H1 (cell line): ENCODE measurements around the gene GFI1B. TPM values are rescaled to one million over a fixed set of nuclear protein-coding genes. Genes with fewer than 3 reads are reported as not detected.

Experiments
- CTCF ChIA-PET: fragments of 300-600 bp; sonication (Branson Sonifier 250); formaldehyde crosslinking; loops from one replicate; lab custom pipeline; 2021; ENCODE audit not compliant: partially characterized antibody; lab: Charles Lee
- POLR2A ChIA-PET: fragments of 300-600 bp; sonication (Branson Sonifier 250); formaldehyde crosslinking; loops from one replicate; lab custom pipeline; 2021; ENCODE audit warnings: inconsistent platforms; ENCODE audit not compliant: partially characterized antibody; lab: Charles Lee
- DNase-seq, 2 experiments: peaks; one replicate each; pipeline versions ENCODE4 v3.0.0 to v3.0.0-alpha.2; 2010 to 2022; ENCODE audit warnings: low spot score in 2 of 2, low read depth in 1 of 2, mixed read lengths in 1 of 2
- FAIRE-seq: peaks from 2 replicates; lab custom pipeline; 2011; peaks lifted over from hg19 to GRCh38; lab: Jason Lieb, UNC
- H2AFZ ChIP-seq: 2 replicates; pipeline ENCODE4 v1.8.1; 2012; ENCODE audit warnings: low read length, inconsistent platforms
- H2AK5ac ChIP-seq: 2 replicates; pipeline ENCODE4 v1.6.1; 2013; ENCODE audit warnings: low read depth, low read length
- H2BK120ac ChIP-seq: replicated peaks from 2 replicates; pipeline ENCODE3; 2013; ENCODE audit warnings: low read depth, low read length, inconsistent platforms
- H2BK12ac ChIP-seq: 2 replicates; pipeline ENCODE4 v1.6.1; 2013; ENCODE audit warnings: low read depth, low read length
- H2BK15ac ChIP-seq: 2 replicates; pipeline ENCODE4 v1.6.1; 2013; ENCODE audit warnings: low read length
- H2BK20ac ChIP-seq: 2 replicates; pipeline ENCODE4 v1.6.1; 2013; ENCODE audit warnings: low read length
- H2BK5ac ChIP-seq: 2 replicates; pipeline ENCODE4 v1.6.1; 2013; ENCODE audit warnings: low read depth, low read length
- H3K14ac ChIP-seq: 2 replicates; pipeline ENCODE4 v1.6.1; 2013; ENCODE audit warnings: inconsistent platforms; ENCODE audit not compliant: insufficient read length
- H3K18ac ChIP-seq: 2 replicates; pipeline ENCODE4 v1.6.1; 2013; ENCODE audit warnings: low read length; ENCODE audit errors: extremely low read depth
- H3K23ac ChIP-seq: 2 replicates; pipeline ENCODE4 v1.6.1; 2013; ENCODE audit warnings: inconsistent platforms; ENCODE audit not compliant: insufficient read length
- H3K23me2 ChIP-seq: 2 replicates; pipeline ENCODE4 v1.6.1; 2013; ENCODE audit warnings: low read depth, low read length
- H3K27ac ChIP-seq: 2 replicates; pipeline ENCODE4 v1.6.1; 2011; ENCODE audit warnings: low read depth, low read length, inconsistent platforms
- H3K27me3 ChIP-seq, 4 experiments: replicated peaks in 1 of 4; 1 replicate in 1 of 4; 2 replicates in 3 of 4; pipeline versions ENCODE4 v1.6.1 to v1.8.1; 2011 to 2013; ENCODE audit warnings: low read length in 3 of 4, mild to moderate bottlenecking in 3 of 4, inconsistent platforms in 2 of 4, mixed read lengths in 2 of 4, moderate library complexity in 1 of 4; ENCODE audit not compliant: control insufficient read depth in 3 of 4, insufficient read depth in 3 of 4; ENCODE audit errors: extremely low read depth in 1 of 4
- H3K36me3 ChIP-seq, 4 experiments: 2 replicates each; pipeline versions ENCODE4 v1.6.1 to v1.8.1; 2011 to 2013; ENCODE audit warnings: mild to moderate bottlenecking in 4 of 4, low read length in 3 of 4, moderate library complexity in 2 of 4, control low read depth in 1 of 4, inconsistent platforms in 1 of 4; ENCODE audit not compliant: insufficient read depth in 4 of 4, control insufficient read depth in 2 of 4
- H3K4ac ChIP-seq: replicated peaks from 2 replicates; pipeline ENCODE3; 2013; ENCODE audit warnings: low read length, low read depth, mixed read lengths, inconsistent platforms; ENCODE audit not compliant: insufficient read length
- H3K4me1 ChIP-seq, 4 experiments: replicated peaks in 1 of 4; 1 replicate in 1 of 4; 2 replicates in 3 of 4; pipeline versions ENCODE4 v1.6.1 to v1.8.1; 2011 to 2013; ENCODE audit warnings: low read length in 3 of 4, inconsistent platforms in 2 of 4, mixed read lengths in 1 of 4; ENCODE audit not compliant: insufficient read depth in 4 of 4, control insufficient read depth in 3 of 4
- H3K4me2 ChIP-seq, 2 experiments: 2 replicates each; pipeline versions ENCODE4 v1.6.1 to v1.8.1; 2011 to 2013; ENCODE audit warnings: low read depth in 2 of 2, low read length in 2 of 2, control low read depth in 1 of 2, inconsistent platforms in 1 of 2, mild to moderate bottlenecking in 1 of 2; ENCODE audit not compliant: insufficient read depth in 1 of 2
- H3K4me3 ChIP-seq, 4 experiments: fragments of 200-600, 300-600 bp in 1 of 4; sonication (generic), shearing (Covaris generic), sonication (Bioruptor Twin) in 1 of 4; 2 replicates each; pipeline versions ENCODE4 v1.5.1 to v1.8.1; 2011 to 2016; ENCODE audit warnings: low read length in 4 of 4, low read depth in 3 of 4, control low read depth in 2 of 4, inconsistent platforms in 2 of 4, mild to moderate bottlenecking in 2 of 4, mixed read lengths in 1 of 4, moderate library complexity in 1 of 4; ENCODE audit not compliant: insufficient read depth in 2 of 4; ENCODE audit errors: extremely low read depth in 1 of 4
- H3K56ac ChIP-seq: replicated peaks from 2 replicates; pipeline ENCODE3; 2013; ENCODE audit warnings: low read depth, mild to moderate bottlenecking, mixed read lengths, low read length, inconsistent platforms; ENCODE audit not compliant: insufficient read length
- H3K79me1 ChIP-seq: 2 replicates; pipeline ENCODE4 v1.6.1; 2013; ENCODE audit warnings: low read depth, low read length, control low read depth
- H3K79me2 ChIP-seq, 2 experiments: 2 replicates each; pipeline versions ENCODE4 v1.6.1 to v1.8.1; 2012 to 2013; ENCODE audit warnings: low read length in 2 of 2, mild to moderate bottlenecking in 2 of 2, inconsistent platforms in 1 of 2; ENCODE audit not compliant: insufficient read depth in 2 of 2, control insufficient read depth in 1 of 2
- H3K9ac ChIP-seq, 4 experiments: replicated peaks in 1 of 4; 1 replicate in 1 of 4; 2 replicates in 3 of 4; pipeline versions ENCODE4 v1.6.1 to v1.8.1; 2011 to 2013; ENCODE audit warnings: low read depth in 3 of 4, low read length in 3 of 4, control low read depth in 2 of 4, mild to moderate bottlenecking in 2 of 4, moderate library complexity in 2 of 4, inconsistent platforms in 1 of 4; ENCODE audit errors: extremely low read depth in 1 of 4
- H3K9me3 ChIP-seq, 2 experiments: 2 replicates each; pipeline versions ENCODE4 v1.6.1 to v1.8.1; 2012 to 2013; ENCODE audit warnings: mild to moderate bottlenecking in 2 of 2, moderate library complexity in 2 of 2, control low read depth in 1 of 2, inconsistent platforms in 1 of 2, low read depth in 1 of 2, low read length in 1 of 2, mixed read lengths in 1 of 2; ENCODE audit not compliant: insufficient read depth in 2 of 2
- H4K20me1 ChIP-seq, 2 experiments: replicated peaks in 1 of 2; 2 replicates each; pipeline versions ENCODE3 to v1.8.1; 2011 to 2013; ENCODE audit warnings: inconsistent platforms in 2 of 2, low read length in 2 of 2, mild to moderate bottlenecking in 1 of 2; ENCODE audit not compliant: insufficient read depth in 2 of 2, control insufficient read depth in 1 of 2
- H4K5ac ChIP-seq: 2 replicates; pipeline ENCODE4 v1.6.1; 2013; ENCODE audit warnings: low read length, low read depth, mixed read lengths, inconsistent platforms; ENCODE audit not compliant: insufficient read length
- H4K8ac ChIP-seq: 2 replicates; pipeline ENCODE4 v1.8.0; 2013; ENCODE audit warnings: mild to moderate bottlenecking, moderate library complexity, low read length, inconsistent platforms; ENCODE audit not compliant: insufficient read depth; ENCODE audit errors: extremely low read depth
- H4K91ac ChIP-seq: replicated peaks from 2 replicates; pipeline ENCODE3; 2013; ENCODE audit warnings: low read length, mixed read lengths, inconsistent platforms; ENCODE audit not compliant: insufficient read length
- ASH2L ChIP-seq: fragments of 200-600, 300-600 bp; sonication (generic); IDR thresholded peaks from one replicate; pipeline ENCODE4 v1.7.1; 2017; ENCODE audit warnings: low read length
- RXRA ChIP-seq: IDR thresholded peaks from 2 replicates; pipeline ENCODE4 v1.6.1; 2011; ENCODE audit warnings: low read depth, mild to moderate bottlenecking, low read length, moderate library complexity; ENCODE audit not compliant: insufficient read depth
- SP2 ChIP-seq: IDR thresholded peaks from 2 replicates; pipeline ENCODE4 v1.6.1; 2012; ENCODE audit warnings: mild to moderate bottlenecking, low read length, inconsistent platforms
- WGBS, 2 experiments: shearing (Covaris generic) in 1 of 2; methylation state at CpG; one replicate each; pipeline versions ENCODE4 v1.1.6 to v1.1.7; 2013 to 2015; ENCODE audit warnings: low lambda C conversion rate in 2 of 2, mixed read lengths in 2 of 2, inconsistent platforms in 1 of 2, low coverage in 1 of 2, missing lambda C conversion rate in 1 of 2; ENCODE audit not compliant: insufficient replicate concordance in 2 of 2, insufficient coverage in 1 of 2, insufficient read length in 1 of 2; ENCODE audit errors: extremely low coverage in 1 of 2, missing lambda C conversion rate in 1 of 2; 5-methylcytosine and 5-hydroxymethylcytosine counted together
- polyA plus RNA-seq, 7 experiments: library from polyadenylated mRNA; depleted of rRNA in 3 of 7; stranded (reverse) in 5 of 7; unstranded in 2 of 7; fragments of >200 nt in 5 of 7; fragments of 200-250 nt in 2 of 7; gene quantifications; 1 replicate in 5 of 7; 2 replicates in 1 of 7; 4 replicates in 1 of 7; pipeline versions ENCODE4 v1.2.1 to v1.2.3, GENCODE V29; 2011 to 2013; ENCODE audit warnings: missing spikeins in 2 of 7, mixed read lengths in 2 of 7
- total RNA-seq: library from RNA; stranded (reverse); fragmentation: NEBNext Ultra II Directional; extraction: Animal tissue kit (Norgen Biotek cat#: 25700); gene quantifications from 2 replicates; pipeline ENCODE4 v1.2.1, GENCODE V29; 2021
- TF ChIP-seq, protein P1 (sequence below), 3 experiments: IDR thresholded peaks; 1 replicate in 2 of 3; 2 replicates in 1 of 3; pipeline versions ENCODE4 v1.5.1 to v1.6.1; 2011; ENCODE audit warnings: low read length in 3 of 3, mild to moderate bottlenecking in 3 of 3, inconsistent platforms in 2 of 3, low read depth in 1 of 3, moderate library complexity in 1 of 3; ENCODE audit not compliant: insufficient read depth in 1 of 3; ENCODE audit errors: control extremely low read depth in 1 of 3
- TF ChIP-seq, protein P2 (sequence below): IDR thresholded peaks from 2 replicates; pipeline ENCODE4 v1.6.1; 2011; ENCODE audit warnings: low read length, improper control_type of control experiment

Gene GFI1B
- total and polyA plus RNA-seq, 2 of the 8 experiments (the other 6 are each of a cell fraction or from before 2014, with no cell fraction given): 0.09 to 0.11 TPM

DNA sequence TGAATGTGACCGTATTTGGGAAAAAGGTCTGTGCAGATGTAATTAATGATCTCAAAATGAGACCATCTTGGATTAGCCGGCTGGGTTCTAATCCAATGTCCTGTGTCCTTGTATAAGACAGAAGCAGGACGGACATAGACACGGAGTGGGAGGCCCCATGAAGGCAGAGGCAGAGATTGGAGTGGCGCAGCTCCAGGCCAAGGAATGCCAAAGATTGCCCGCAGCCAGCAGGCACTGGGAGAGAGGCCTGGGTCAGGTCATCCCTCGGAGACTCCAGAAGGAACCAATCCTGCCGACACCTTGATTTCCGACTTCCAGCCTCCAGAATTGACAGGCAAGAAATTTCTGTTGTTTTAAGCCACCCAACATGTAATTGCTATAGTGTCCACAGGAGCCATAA, 13.0 kb upstream of the GFI1B start:
- no peaks in the 10 kb centered on the region for H3K23me2 ChIP-seq
- CTCF ChIA-PET: interaction anchor here (0.9 to 1.1 kb wide), 3 partner anchors 9 to 63 kb away, joined by 3 read pairs; no protein-coding TSS in a partner anchor

More for the DNA sequence above, 13.0 kb upstream of the GFI1B start:
- H3K4me3 ChIP-seq: no peak overlapping the region
- no peaks in the 10 kb centered on the region for H3K79me1 ChIP-seq
- POLR2A ChIA-PET: no interaction called here
- H2BK12ac ChIP-seq: no peak overlapping the region
- no peak overlapping the region for H3K4ac ChIP-seq
- H4K5ac ChIP-seq: no peak overlapping the region
- no peaks in the 10 kb centered on the region for H3K79me2 ChIP-seq
- no peaks in the 10 kb centered on the region; a peak in 1 of 7 replicates for H3K4me1 ChIP-seq
- no peaks in the 10 kb centered on the region for H3K9me3 ChIP-seq
- H3K27me3 ChIP-seq: no peaks in the 10 kb centered on the region
- H3K14ac ChIP-seq: no peak overlapping the region
- H3K27ac ChIP-seq: no peak overlapping the region
- no peak overlapping the region for H2AFZ ChIP-seq
- no peak overlapping the region for H2AK5ac ChIP-seq
- H3K18ac ChIP-seq: no peak overlapping the region
- H3K23ac ChIP-seq: no peak overlapping the region
- DNase-seq (no peak), FAIRE-seq (no peak)
- no peak overlapping the region for H2BK120ac ChIP-seq
- H2BK5ac ChIP-seq: no peak overlapping the region
- H3K9ac ChIP-seq: no peak overlapping the region
- no peak overlapping the region for H3K56ac ChIP-seq
- H4K91ac ChIP-seq: no peak overlapping the region
- 87% methylated on average over 9 of the region's 9 CpGs; no CpG with 5 or more reads in 1 of the 2 experiments for WGBS, 2 experiments
- no peak for TF ChIP-seq RXRA
- no peak for TF ChIP-seq SP2
- TF ChIP-seq ASH2L: no peak
- TF ChIP-seq, protein P1, sequence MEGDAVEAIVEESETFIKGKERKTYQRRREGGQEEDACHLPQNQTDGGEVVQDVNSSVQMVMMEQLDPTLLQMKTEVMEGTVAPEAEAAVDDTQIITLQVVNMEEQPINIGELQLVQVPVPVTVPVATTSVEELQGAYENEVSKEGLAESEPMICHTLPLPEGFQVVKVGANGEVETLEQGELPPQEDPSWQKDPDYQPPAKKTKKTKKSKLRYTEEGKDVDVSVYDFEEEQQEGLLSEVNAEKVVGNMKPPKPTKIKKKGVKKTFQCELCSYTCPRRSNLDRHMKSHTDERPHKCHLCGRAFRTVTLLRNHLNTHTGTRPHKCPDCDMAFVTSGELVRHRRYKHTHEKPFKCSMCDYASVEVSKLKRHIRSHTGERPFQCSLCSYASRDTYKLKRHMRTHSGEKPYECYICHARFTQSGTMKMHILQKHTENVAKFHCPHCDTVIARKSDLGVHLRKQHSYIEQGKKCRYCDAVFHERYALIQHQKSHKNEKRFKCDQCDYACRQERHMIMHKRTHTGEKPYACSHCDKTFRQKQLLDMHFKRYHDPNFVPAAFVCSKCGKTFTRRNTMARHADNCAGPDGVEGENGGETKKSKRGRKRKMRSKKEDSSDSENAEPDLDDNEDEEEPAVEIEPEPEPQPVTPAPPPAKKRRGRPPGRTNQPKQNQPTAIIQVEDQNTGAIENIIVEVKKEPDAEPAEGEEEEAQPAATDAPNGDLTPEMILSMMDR (IDR thresholded peaks at IDR 0.05; ENCODE audit: control extremely low read depth in 1 of 3, insufficient read depth in 1 of 3, low read depth in 1 of 3, low read length in 3 of 3): no peak
- TF ChIP-seq, protein P2, sequence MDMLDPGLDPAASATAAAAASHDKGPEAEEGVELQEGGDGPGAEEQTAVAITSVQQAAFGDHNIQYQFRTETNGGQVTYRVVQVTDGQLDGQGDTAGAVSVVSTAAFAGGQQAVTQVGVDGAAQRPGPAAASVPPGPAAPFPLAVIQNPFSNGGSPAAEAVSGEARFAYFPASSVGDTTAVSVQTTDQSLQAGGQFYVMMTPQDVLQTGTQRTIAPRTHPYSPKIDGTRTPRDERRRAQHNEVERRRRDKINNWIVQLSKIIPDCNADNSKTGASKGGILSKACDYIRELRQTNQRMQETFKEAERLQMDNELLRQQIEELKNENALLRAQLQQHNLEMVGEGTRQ: no peak
- no peak overlapping the region for H3K4me2 ChIP-seq
- H4K8ac ChIP-seq: no peak overlapping the region
- H3K36me3 ChIP-seq: no peaks in the 10 kb centered on the region
- no peaks in the 10 kb centered on the region for H4K20me1 ChIP-seq
- H2BK20ac ChIP-seq: no peak overlapping the region
- no peak overlapping the region for H2BK15ac ChIP-seq
